ENCODE results near the gene BORCS5. TPM values are rescaled to one million over a fixed set of nuclear protein-coding genes. Genes with fewer than 3 reads are reported as not detected.

BORCS5 gene
- total and polyA plus RNA-seq, 2 of the 8 experiments (the other 6 are each of a cell fraction or from before 2014, with no cell fraction given), result 8.3 to 17.4 TPM

- no peak overlapping the region for H3K9ac ChIP-seq (replicated peaks in 1 of 4; ENCODE audit: extremely low read depth in 1 of 4, low read depth in 3 of 4, low read length in 3 of 4)
- H3K79me1 ChIP-seq (ENCODE audit: low read depth, low read length), result no peaks in the 10 kb centered on the region
- no peak overlapping the region for H3K4me2 ChIP-seq (ENCODE audit: insufficient read depth in 1 of 2, low read depth in 2 of 2, low read length in 2 of 2)
- FAIRE-seq, result no peak
- H4K5ac ChIP-seq (ENCODE audit: insufficient read length, low read depth, low read length), result no peak overlapping the region
- no peaks in the 10 kb centered on the region for H4K20me1 ChIP-seq (replicated peaks in 1 of 2; ENCODE audit: control insufficient read depth in 1 of 2, insufficient read depth in 2 of 2, low read length in 2 of 2)
- H3K4ac ChIP-seq (replicated peaks; ENCODE audit: insufficient read length, low read depth, low read length), result no peak overlapping the region
- H2BK20ac ChIP-seq (ENCODE audit: low read length), result no peak overlapping the region
- no peak overlapping the region for H3K4me3 ChIP-seq (ENCODE audit: extremely low read depth in 1 of 4, insufficient read depth in 2 of 4, low read depth in 3 of 4, low read length in 4 of 4)
- no peak overlapping the region for H3K23ac ChIP-seq (ENCODE audit: insufficient read length)
- 93% methylated on average over 7 of the region's 7 CpGs; no CpG with 5 or more reads in 1 of the 2 experiments for WGBS, 2 experiments (ENCODE audit: extremely low coverage in 1 of 2, insufficient coverage in 1 of 2, insufficient read length in 1 of 2, insufficient replicate concordance in 2 of 2, low coverage in 1 of 2, low lambda C conversion rate in 2 of 2, missing lambda C conversion rate in 1 of 2)
- H3K79me2 ChIP-seq (ENCODE audit: control insufficient read depth in 1 of 2, insufficient read depth in 2 of 2, low read length in 2 of 2), result no peaks in the 10 kb centered on the region
- H3K4me1 ChIP-seq (replicated peaks in 1 of 4; ENCODE audit: control insufficient read depth in 3 of 4, insufficient read depth in 4 of 4, low read length in 3 of 4), result peaks cover 0 to 3% (median 0%) of the 10 kb centered on the region in 4 experiments; a peak in 3 of 7 replicates
- no peak overlapping the region for H4K8ac ChIP-seq (ENCODE audit: extremely low read depth, insufficient read depth, low read length)
- no peak overlapping the region for H2AK5ac ChIP-seq (ENCODE audit: low read depth, low read length)
- H3K36me3 ChIP-seq (ENCODE audit: control insufficient read depth in 2 of 4, insufficient read depth in 4 of 4, low read length in 3 of 4), result peaks cover 2 to 12% (median 8%) of the 10 kb centered on the region in 4 experiments; a peak in 6 of 8 replicates
- H3K9me3 ChIP-seq (ENCODE audit: insufficient read depth in 2 of 2, low read depth in 1 of 2, low read length in 1 of 2), result peaks cover 7 to 10% of the 10 kb centered on the region in 2 experiments
- H3K27me3 ChIP-seq (replicated peaks in 1 of 4; ENCODE audit: control insufficient read depth in 3 of 4, extremely low read depth in 1 of 4, insufficient read depth in 3 of 4, low read length in 3 of 4), result no peaks in the 10 kb centered on the region
- no peak overlapping the region for H2AFZ ChIP-seq (ENCODE audit: low read length)
- no peak overlapping the region for H3K14ac ChIP-seq (ENCODE audit: insufficient read length)
- ChIA-PET CTCF (ENCODE audit: partially characterized antibody) (no interaction called here), POLR2A (ENCODE audit: partially characterized antibody) (interaction anchor here (0.5 kb wide), 1 partner anchor 225 kb away, joined by 3 read pairs; the partner anchor contains the start of gene GPR19)
- no peak overlapping the region for H3K56ac ChIP-seq (replicated peaks; ENCODE audit: insufficient read length, low read depth, low read length)
- H3K27ac ChIP-seq (ENCODE audit: low read depth, low read length), result no peak overlapping the region
- H2BK12ac ChIP-seq (ENCODE audit: low read depth, low read length), result no peak overlapping the region
- no peak overlapping the region for H4K91ac ChIP-seq (replicated peaks; ENCODE audit: insufficient read length, low read length)
- DNase-seq (ENCODE audit: low read depth in 1 of 2, low spot score in 2 of 2), result peak in 1 of 2 experiments; percentile 4
- H3K18ac ChIP-seq (ENCODE audit: extremely low read depth, low read length), result no peak overlapping the region
- no peak overlapping the region for H2BK15ac ChIP-seq (ENCODE audit: low read length)
- H3K23me2 ChIP-seq (ENCODE audit: low read depth, low read length), result no peaks in the 10 kb centered on the region
- no peak overlapping the region for H2BK5ac ChIP-seq (ENCODE audit: low read depth, low read length)
- H2BK120ac ChIP-seq (replicated peaks; ENCODE audit: low read depth, low read length), result no peak overlapping the region
- TF ChIP-seq CHD2 (IDR thresholded peaks at IDR 0.05; ENCODE audit: low read length) (no peak), ZNF274 (IDR thresholded peaks at IDR 0.05; ENCODE audit: borderline replicate concordance, extremely low read depth, low read length) (no peak), SP1 (IDR thresholded peaks at IDR 0.05; ENCODE audit: low read depth, low read length) (no peak), GTF2F1 (IDR thresholded peaks at IDR 0.05; ENCODE audit: borderline replicate concordance, low read depth, low read length) (no peak), YY1 (IDR thresholded peaks at IDR 0.05; ENCODE audit: low read depth, low read length) (no peak), CREB1 (IDR thresholded peaks at IDR 0.05) (no peak), USF2 (IDR thresholded peaks at IDR 0.05; ENCODE audit: low read length) (no peak)
- TF ChIP-seq, protein P1, sequence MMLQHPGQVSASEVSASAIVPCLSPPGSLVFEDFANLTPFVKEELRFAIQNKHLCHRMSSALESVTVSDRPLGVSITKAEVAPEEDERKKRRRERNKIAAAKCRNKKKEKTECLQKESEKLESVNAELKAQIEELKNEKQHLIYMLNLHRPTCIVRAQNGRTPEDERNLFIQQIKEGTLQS (IDR thresholded peaks at IDR 0.05; ENCODE audit: insufficient read depth, low read depth, low read length), result no peak
- TF ChIP-seq, protein P2, sequence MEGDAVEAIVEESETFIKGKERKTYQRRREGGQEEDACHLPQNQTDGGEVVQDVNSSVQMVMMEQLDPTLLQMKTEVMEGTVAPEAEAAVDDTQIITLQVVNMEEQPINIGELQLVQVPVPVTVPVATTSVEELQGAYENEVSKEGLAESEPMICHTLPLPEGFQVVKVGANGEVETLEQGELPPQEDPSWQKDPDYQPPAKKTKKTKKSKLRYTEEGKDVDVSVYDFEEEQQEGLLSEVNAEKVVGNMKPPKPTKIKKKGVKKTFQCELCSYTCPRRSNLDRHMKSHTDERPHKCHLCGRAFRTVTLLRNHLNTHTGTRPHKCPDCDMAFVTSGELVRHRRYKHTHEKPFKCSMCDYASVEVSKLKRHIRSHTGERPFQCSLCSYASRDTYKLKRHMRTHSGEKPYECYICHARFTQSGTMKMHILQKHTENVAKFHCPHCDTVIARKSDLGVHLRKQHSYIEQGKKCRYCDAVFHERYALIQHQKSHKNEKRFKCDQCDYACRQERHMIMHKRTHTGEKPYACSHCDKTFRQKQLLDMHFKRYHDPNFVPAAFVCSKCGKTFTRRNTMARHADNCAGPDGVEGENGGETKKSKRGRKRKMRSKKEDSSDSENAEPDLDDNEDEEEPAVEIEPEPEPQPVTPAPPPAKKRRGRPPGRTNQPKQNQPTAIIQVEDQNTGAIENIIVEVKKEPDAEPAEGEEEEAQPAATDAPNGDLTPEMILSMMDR (IDR thresholded peaks at IDR 0.05; ENCODE audit: control extremely low read depth in 1 of 3, insufficient read depth in 1 of 3, low read depth in 1 of 3, low read length in 3 of 3), result no peak
Measured at GRCh38 chr12:12470751-12471306, 114.0 kb downstream of the BORCS5 start.
